Activated CD4-positive, alpha-beta T cell treated with anti-CD3 and anti-CD28 coated beads for 48 hours (primary cell): Measurements from ENCODE around the gene BTF3.
"Not testable (repeated sequence)": the region's sequence is repeated elsewhere in the genome, so short reads cannot be mapped to it uniquely, and the experiment has no call there.

ENCODE experiments used
- DNase-seq: peaks from one replicate; pipeline ENCODE4 v3.0.0-alpha.2; 2020

BTF3 gene

DNA sequence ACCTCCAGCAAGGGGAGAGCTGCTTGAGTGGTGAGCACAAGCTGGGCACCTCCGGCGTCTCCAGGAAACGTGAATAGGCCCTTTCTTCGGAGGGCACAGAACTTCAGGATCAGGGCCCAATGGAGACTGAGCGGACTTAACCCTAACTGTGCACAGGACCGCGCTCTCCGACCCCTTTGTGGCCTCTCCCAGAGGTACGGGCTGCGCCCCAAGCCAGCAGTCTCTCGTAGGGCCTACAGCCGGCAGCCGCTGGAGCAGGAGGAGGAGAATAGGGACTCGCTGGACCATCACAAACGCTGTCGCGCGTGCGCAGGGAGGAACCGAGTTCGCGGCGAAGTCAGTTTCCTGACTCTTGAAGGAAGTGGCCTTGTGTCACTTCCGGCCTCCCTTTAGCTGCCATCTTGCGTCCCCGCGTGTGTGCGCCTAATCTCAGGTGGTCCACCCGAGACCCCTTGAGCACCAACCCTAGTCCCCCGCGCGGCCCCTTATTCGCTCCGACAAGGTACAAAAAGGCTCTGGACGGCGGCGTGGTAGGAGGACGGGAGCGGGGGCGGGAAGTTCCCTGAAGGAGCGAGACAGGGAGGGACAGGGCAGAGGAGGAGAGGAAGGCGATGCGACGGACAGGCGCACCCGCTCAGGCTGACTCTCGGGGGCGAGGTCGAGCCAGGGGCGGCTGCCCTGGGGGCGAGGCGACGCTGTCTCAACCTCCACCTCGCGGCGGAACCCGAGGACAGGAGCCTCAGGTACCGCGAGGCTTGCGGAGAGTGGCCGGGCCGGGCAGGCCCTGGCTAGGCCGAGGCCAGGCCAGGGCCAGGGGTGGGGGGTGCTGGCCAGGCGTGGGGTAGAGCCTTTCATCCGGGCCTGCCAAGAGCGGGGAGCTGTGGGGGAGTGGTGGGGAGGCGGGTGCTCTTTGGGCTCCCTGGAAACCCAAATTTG is at the start of gene BTF3:
BTF3 (plus strand) TSS at position 386 of the 936 bp plus-strand sequence; CDS start at position 612, 226 bp downstream.
- peak; percentile 96 for DNase-seq

DNA sequence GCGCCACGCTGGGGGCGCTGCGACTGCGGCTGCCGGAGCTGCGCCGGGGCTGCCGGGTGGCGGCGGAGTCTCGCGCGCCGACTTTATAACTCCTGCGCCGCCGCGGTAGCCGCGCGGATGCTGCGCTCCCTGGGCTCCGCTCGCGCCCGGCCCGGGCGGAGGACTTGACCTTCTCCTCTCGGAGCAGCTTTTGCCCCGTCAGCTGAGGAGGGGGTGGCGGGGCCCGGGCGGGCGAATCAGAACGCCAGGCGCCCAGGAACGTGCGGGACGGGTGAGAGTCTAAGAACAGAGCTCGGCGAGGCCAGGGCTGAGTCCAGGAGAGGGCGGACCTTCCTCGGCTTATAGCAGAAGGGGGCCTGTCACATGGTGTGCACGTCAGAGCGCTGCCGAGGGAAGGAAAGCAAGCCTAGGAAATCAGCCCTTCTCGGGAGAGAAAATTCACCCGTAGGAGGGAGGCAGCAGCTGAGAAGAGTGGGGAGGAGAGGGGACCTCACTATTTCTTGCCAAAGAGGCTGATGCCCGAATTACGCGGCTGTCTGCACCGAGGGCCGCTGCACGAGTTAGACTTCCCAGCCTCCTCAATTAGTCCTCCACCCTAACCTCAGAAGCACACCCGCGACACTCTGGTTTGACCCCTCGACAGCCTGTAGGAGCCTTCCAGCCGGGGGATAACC is 49.6 kb upstream of the BTF3 start, which contains the start of gene FOXD1:
FOXD1 (minus strand) TSS at position 315 of the 674 bp plus-strand sequence. CDS start 415 bp downstream, outside the sequence.
- DNase-seq = peak; percentile 59

DNA sequence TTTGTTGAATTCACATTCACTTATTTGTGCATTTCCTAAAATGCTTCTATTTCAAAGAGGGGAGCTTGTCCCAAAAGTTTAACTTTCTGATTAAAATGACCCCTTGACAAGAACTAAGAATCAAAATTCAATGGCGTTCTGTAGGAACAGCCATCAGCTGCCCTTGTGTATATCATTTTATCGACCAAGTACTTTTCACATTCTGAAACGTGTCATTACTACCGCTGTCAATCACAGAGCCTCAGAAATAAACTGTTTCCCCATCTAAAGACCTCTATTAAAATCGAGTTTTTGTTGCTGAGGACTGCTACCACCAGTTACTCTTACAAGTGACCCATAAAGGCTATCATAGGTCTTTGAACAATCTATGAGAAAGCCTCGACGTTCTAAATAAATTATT is 48.1 kb upstream of the BTF3 start:
- no peak for DNase-seq

DNA sequence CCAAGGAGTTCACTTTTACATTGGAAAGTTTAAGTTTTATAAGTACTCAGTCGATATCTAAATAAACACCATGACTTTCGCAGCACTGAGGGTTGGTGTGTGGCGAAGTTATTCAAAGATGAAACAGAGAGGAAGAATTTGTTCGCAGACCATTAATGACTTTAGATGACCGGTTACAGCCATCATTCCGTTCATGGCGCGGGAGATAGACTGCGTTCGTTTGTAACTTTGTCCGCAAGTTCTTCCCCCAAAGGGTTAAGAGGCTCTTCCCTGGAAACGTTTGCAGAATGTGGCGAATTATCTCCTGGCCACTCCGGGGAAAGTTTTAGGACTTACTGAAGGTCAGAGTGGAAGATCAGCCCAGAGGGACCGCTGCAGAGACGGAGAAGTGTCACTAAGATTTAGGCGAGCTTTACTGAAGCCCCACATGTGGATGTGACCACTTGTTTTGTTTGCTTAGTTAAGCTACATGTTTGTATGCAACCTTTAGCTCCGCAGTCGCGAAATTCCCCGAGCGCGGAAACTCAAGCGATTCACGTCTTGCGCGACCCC is 47.5 kb upstream of the BTF3 start:
- DNase-seq = no peak

DNA sequence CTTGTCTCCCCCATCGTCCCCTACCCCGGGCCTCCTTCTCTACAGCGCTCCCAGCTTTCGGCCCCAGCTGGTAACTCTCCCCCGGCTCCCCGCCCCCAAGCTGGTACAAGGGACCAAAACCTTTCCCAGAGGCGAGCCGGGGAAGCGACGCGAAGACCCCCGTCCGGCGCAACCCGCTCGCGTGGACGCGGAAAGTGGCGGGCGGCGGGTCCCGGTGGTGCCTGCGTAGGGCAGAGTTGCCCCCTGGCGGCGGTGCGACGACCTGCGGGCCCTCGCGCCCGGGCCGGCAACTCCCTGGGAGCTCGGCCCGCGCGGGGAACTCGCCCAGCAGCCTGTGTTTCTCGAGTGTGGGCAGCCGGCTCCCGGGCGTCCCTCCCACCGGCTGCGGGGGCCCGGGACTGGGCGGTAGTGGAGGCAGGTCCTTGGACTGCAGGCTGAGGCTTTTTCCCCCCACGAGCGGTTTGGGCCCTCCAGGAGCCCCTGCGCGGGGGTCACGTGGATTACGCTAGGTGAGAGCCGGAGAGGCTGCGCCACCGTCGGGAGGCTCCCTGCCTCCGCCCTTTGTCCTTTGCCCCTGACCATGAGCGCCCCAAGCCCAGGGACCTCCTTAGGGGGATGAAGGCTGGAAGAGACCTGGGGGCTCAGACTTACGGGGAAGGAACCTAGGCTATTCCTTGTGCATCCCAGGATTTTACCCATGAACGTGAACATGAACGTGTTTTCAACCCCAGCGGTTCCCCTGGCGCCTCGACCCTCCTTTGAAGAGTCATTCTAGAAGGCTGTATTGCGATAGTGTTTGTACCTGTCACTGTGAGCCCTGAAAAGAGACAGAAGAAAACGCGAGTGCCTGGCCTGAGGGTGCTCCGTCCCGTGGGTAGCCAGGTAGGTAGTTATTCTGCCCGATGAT is 46.8 kb upstream of the BTF3 start:
- DNase-seq = peak; percentile 77

DNA sequence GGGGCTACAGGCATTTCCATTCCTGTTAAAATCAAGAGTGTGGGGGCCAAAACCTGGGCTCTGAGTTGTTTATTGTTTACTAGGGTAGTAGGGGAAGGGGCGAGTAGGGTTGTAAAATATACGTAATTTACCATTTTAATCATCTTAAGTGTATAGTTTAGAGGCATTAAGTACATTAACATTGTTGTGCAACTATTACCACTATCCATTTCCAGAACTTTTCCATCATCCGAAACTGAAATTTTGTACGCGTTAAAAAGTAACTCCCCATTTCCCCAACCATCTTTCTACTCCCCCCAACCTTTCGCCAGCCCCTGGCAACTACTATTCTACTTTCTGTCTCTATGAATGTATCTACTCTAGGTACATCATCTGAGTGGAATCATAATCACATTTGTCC is 46.0 kb upstream of the BTF3 start:
- DNase-seq = no peak

DNA sequence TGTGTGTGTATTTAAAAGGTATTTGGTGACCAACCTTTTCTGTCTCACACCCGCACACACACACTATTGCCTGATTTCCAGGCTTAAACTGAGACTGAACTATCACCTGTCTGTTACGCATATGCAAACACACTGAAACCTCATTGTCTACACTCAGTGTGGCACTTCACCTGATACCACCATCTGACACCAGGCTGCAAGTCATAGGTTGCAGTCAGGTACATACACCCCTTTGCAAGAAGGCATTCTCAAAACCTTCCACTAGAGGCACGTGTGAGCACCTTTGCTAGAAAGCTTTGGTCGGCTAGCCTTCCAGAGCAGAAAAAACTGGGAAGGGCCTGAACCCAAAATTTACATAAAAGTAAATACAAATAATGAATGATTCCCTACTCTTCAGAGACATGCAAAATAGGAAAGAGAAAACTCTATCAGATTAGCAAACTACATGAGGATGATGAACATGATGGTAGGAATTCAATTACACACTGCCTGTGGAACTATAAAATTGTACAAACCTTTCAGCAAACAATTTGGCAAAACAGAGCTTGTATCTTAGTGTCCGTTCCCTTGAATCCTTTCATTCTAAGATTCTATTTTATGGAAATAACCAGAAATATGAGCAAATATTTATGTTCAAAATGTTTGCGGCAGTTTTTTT is 43.7 kb upstream of the BTF3 start:
- DNase-seq = peak; percentile 35

DNA sequence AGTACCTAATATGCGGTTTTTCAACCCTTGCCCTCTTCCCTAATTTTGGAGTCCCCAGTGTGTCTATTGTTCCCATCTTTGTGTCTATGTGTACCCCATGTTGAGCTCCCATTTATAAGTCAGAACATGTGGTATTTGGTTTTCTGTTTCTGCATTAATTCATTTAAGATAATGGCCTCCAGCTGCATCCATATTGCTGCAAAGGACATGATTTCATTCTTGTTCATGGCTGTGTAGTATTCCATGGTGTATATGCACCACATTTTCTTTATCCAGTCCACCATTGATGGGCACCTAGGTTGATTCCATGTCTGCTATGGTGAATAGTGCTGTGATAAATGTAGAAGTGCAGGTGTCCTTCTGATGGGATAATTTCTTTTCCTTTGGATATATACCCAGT is 41.8 kb upstream of the BTF3 start:
- DNase-seq = not testable (repeated sequence)

DNA sequence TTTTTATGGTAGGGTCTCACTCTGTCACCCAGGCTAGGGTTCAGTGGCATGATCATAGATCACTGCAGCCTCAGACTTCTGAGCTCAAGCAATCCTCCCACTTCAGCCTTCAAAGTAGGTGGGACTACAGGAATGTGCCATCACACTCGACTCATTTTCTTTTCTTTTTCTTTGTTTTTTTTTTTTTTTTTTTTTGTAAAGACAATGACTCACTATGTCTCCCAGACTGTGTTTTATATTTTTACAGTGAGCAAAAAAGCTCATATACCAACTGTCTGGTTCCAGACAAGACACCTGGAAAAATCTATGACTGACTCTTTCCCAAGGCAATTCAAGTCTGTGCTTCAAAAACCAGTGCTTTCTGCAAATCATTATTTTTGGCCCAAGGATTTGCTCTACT is 38.9 kb upstream of the BTF3 start:
- no peak for DNase-seq

DNA sequence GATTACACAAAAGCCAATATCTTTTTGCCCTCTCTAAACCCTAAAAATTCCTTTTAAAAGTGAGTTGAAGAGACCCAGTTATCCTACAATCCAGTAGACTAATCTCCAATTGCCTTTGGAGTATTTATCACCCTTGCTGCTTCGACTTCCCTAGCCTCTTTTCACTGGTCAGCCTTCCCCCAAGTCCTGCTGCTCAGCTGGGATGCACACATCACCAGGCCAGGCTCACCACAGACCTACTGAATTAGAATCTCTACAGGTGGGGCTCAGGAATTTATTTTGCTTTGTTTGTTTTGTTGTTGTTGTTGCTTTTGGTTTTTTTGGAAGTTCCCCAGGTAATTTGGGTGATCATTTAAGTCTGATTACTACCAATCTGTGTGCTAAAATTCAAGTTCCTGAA is 38.1 kb upstream of the BTF3 start:
- DNase-seq = no peak

DNA sequence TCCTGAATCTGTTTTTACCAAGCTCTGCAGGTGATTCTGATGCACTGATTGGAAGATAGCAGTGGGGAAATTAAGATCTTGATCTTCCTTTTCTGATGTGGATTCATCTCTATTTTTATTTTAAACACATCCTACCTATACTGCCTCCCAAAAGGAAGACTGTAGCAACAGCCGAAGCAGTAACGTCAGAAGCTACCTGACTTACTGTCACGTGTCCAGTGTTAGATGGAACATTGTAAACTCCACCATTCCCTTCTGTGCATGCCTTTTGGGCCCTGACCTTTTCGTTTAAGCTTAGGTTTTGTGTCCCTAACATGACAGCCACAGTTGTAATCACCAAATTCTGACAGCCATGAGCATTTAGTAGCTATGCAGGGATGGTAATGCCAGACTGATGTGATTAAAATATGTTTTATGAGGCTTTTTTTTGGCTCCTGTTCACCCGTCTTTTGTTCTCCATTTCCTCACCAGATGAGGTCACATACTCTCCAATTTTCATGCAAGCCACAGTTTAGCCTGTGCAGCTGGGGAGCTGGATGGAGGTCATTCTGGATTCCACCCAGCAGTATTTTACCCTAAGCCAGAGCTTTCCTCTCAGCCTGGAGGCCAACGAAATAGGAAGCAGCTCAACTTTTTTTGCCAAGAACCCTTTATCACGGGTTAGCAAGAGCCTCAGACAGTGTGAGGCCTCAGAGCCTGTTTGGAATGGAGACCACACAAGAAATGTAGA is 34.1 kb upstream of the BTF3 start:
- no peak for DNase-seq

DNA sequence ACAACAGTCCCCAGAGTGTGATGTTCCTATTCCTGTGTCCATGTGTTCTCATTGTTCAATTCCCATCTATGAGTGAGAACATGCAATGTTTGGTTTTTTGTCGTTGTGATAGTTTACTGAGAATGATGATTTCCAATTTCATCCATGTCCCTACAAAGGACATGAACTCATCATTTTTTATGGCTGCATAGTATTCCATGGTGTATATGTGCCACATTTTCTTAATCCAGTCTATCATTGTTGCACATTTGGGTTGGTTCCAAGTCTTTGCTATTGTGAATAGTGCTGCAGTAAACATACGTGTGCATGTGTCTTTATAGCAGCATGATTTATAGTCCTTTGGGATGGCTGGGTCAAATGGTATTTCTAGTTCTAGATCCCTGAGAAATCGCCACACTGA is 29.6 kb upstream of the BTF3 start:
- not testable (repeated sequence) for DNase-seq

DNA sequence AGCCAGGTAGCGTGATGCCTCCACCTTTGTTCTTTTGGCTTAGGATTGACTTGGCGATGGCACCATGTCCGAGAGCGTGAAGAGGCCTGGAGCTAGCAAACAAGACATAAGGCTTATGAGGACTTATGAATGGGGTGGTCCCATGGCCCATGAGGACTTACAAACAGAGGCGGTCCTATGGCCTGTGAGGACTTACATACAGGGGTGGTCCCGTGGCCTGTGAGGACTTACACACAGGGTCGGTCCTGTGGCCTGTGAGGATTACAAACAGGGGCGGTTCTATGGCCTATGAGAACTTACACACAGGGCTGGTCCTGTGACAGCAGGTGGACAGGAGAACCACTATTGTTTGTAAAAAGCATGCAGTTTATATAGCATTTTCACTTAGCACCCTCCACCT is 28.4 kb upstream of the BTF3 start:
- no peak for DNase-seq

DNA sequence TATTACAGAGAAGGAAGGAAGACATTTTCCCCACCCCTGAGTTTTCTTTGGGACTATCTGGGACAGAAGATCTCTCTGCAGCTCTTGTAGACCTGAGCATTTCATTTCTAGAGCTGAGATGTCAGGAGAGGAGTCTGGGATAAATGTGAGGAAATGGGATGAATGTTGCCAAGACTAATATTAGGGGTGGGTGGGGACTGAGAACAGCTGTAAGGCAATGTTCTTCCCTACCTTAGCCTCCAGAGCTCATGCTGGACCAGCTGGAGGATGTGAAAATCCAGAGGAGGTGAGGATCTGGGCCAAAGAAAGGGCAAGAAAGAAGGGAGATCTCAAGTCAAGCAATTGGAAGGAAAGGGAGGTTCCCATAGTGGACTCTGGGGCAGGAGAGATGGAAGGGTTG is 26.6 kb upstream of the BTF3 start:
- DNase-seq = no peak

DNA sequence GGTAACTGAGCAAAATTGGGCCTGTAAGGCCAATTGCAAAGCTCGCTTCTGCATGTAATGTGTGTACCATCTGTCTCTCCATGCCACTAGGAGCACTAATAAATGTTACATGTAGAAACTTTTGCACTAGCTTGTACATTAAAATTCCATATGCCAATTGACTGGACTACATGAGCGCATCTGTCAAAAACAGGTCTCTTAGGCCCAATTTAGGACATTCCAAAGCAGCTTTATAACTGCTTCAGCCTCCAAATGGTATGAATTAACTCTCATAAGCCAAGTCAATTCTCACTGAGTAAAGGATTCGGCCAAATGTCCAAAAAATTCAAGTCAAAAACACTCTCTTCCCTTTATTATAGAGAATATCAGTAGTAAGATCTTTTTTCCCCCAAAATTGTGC is 26.1 kb upstream of the BTF3 start:
- DNase-seq = no peak

DNA sequence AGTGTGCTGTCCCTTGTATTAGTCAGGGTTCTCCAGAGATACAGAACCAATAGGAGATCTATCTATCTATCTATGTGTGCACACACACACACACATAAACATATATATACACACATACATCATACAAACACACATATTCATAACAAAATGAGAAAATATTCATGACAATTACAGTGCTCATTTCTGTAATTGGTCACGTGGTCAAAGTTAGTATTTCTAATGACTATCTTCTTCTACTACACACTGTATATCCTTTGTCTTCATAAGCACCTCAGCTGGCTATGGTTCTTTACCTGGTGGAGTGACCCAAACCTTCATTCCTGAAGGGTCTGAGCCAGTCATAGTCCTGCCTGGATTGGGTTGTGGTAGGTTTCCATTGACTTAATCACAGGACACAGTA is 17.7 kb upstream of the BTF3 start:
- DNase-seq = no peak

DNA sequence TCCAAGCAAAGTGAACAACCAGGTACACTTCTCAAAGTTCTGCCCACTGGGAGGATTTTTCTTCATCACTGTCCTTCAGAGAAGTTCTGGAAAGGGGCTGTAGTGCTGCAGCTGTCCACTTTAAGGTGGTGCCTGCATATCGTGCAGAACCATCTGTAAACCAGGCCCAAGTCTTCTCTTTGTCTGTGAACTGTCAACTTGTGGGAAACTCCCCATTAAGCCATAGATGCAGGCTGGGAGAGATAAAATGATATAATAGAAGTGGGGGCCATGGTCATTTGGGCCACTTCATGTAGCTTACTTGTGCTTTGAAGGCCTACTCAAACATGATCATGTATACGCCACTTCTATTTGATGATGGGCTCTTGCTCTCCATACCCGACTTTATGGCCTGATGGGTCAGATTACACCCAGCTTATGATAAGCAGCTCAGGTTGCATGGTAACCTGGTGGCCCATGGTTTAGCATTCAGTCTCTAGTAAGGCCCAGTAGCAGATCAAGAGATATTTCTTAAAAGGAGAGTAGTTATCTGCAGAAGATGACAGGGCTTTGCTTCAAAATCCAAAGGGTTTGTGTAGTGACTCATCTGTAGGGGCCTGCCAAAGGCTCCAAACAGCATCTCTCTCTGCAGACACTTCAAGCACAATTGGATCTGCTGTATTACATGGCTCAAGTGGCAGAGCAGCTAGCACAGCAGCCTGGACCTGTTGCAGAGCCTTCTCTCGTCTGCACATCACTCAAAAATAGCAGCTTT is 15.7 kb upstream of the BTF3 start:
- no peak for DNase-seq

DNA sequence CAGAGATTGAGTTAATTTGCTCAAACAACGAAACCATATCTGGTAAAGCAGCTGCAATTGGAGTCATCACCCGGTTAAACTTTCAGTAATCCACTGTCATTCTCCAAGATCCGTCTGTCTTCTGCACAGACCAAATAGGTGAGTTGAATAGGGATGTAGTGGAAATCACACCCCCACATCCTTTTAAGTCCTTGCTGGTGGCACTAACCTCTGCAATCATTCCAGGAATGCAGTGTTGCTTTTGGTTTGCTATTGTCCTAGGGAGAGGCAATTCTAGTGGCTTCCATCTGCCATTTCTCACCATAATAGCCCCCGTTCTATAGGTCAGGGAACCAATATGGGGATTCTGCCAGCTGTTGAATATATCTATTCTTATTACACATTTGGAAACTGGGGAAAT is 14.6 kb upstream of the BTF3 start:
- DNase-seq = no peak

DNA sequence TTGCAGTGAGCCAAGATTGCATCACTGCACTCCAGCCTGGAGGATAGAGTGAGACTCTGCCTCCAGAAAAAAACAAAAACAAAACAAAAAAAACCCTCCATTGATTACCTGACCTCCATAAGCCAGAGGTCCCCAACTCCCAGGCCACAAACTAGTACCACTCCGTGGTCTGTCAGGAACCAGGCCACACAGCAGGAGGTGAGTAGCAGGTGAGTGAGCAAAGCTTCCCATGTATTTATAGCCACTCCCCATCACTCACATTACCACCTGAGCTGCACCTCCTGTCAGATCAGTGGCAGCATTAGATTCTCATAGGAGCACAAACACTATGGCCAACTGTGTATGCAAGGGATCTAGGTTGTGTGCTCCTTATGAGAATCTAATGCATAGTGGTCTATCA is 13.7 kb upstream of the BTF3 start:
- DNase-seq = no peak

DNA sequence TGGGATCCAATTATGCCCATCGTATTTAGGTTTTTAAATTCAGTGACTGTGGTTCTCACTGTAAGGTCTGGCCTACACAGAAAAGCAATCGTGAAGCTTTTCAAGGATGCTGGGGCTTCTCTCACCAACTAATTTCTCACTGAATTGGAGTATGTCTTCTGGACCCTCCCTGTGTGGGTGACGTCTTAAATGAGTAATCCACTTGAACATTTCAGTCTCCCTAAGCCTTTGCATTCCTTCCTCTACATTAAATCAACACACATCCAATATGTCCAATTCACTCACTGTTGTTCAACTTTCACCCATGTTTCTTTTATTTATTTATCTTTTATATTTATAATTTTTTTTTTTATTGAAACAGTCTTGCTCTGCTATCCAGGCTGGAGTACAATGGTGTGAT is 12.5 kb upstream of the BTF3 start:
- no peak for DNase-seq
